ENCODE results near the gene PTGR1. TPM values are rescaled to one million over a fixed set of nuclear protein-coding genes. Genes with fewer than 3 reads are reported as not detected.

PTGR1 gene
- total RNA-seq, 2 donors from 2014 or later: 43.9 to 110 TPM

- H3K9me3 ChIP-seq: no peaks in the 10 kb centered on the region
- H3K4me1 ChIP-seq (replicated peaks): no peaks in the 10 kb centered on the region
- peak within 1 kb of the TSS; percentile 77 to 81 for H3K27ac ChIP-seq
- TF ChIP-seq POLR2A (IDR thresholded peaks at IDR 0.05): peak; percentile 54
- TF ChIP-seq CTCF (IDR thresholded peaks at IDR 0.05): peak in 1 of 4 experiments; percentile 5
- peak; percentile 84 for TF ChIP-seq POLR2AphosphoS5 (IDR thresholded peaks at IDR 0.05)
- DNase-seq (ENCODE audit: low spot score): peak; percentile 72
- H3K4me3 ChIP-seq: peak within 1 kb of the TSS; percentile 78 to 80
- intact Hi-C loops (cut with DNase I): loop anchor here (5.0 kb wide), 1 partner anchor 43 kb away; the partner anchor contains the start of gene ECPAS
- under 1% methylated on average over 66 of the region's 66 CpGs for WGBS
- no peaks in the 10 kb centered on the region for H3K36me3 ChIP-seq
- H3K27me3 ChIP-seq (replicated peaks; ENCODE audit: insufficient read depth): no peaks in the 10 kb centered on the region
Observed at GRCh38 chr9:111525056-111525977, 74.1 kb downstream of the PTGR1 start, which contains the start of gene ZNF483. Gene ZNF483 (plus strand): TSS chr9:111525179. CDS start chr9:111527396, 2,217 bp downstream.

GRCh38 chr9:111524731-111525055 lies 74.8 kb downstream of the PTGR1 start:
- intact Hi-C loops (cut with DNase I): loop anchor here (5.0 kb wide), 1 partner anchor 42 kb away; the partner anchor contains the start of gene ECPAS
- Histone ChIP-seq H3K27ac (peak overlapping the region in 1 of 2 donors; percentile 81), H3K27me3 (replicated peaks; ENCODE audit: insufficient read depth) (no peaks in the 10 kb centered on the region), H3K9me3 (no peaks in the 10 kb centered on the region), H3K36me3 (no peaks in the 10 kb centered on the region), H3K4me1 (replicated peaks) (no peaks in the 10 kb centered on the region), H3K4me3 (peak overlapping the region; percentile 78 to 80)
- TF ChIP-seq POLR2A (IDR thresholded peaks at IDR 0.05) (no peak), POLR2AphosphoS5 (IDR thresholded peaks at IDR 0.05) (no peak), CTCF (IDR thresholded peaks at IDR 0.05) (no peak)
- WGBS: 26% methylated on average over 7 of the region's 7 CpGs
- DNase-seq (ENCODE audit: low spot score): no peak

- Histone ChIP-seq H3K4me1 (replicated peaks) (no peaks in the 10 kb centered on the region), H3K27me3 (replicated peaks; ENCODE audit: insufficient read depth) (no peaks in the 10 kb centered on the region), H3K9me3 (no peaks in the 10 kb centered on the region), H3K27ac (no peak overlapping the region), H3K36me3 (no peaks in the 10 kb centered on the region), H3K4me3 (no peak overlapping the region)
- intact Hi-C loops (cut with DNase I): no loop called here
- DNase-seq (ENCODE audit: low spot score): no peak
- WGBS: 45% methylated on average over 2 of the region's 2 CpGs
- TF ChIP-seq POLR2A (IDR thresholded peaks at IDR 0.05): no peak
- no peak for TF ChIP-seq CTCF (IDR thresholded peaks at IDR 0.05)
- no peak for TF ChIP-seq POLR2AphosphoS5 (IDR thresholded peaks at IDR 0.05)
Observed at GRCh38 chr9:111516061-111516465, 83.4 kb downstream of the PTGR1 start.

GRCh38 chr9:111514967-111515366 lies 84.5 kb downstream of the PTGR1 start:
- H3K4me3 ChIP-seq: no peak overlapping the region
- H3K27ac ChIP-seq: no peak overlapping the region
- no peaks in the 10 kb centered on the region for H3K9me3 ChIP-seq
- H3K27me3 ChIP-seq (replicated peaks; ENCODE audit: insufficient read depth): no peaks in the 10 kb centered on the region
- intact Hi-C loops (cut with DNase I): no loop called here
- no peak for DNase-seq (ENCODE audit: low spot score)
- no peaks in the 10 kb centered on the region for H3K4me1 ChIP-seq (replicated peaks)
- TF ChIP-seq CTCF (IDR thresholded peaks at IDR 0.05) (no peak), POLR2A (IDR thresholded peaks at IDR 0.05) (no peak), POLR2AphosphoS5 (IDR thresholded peaks at IDR 0.05) (no peak)
- no peaks in the 10 kb centered on the region for H3K36me3 ChIP-seq

Other genes starting within 250 kb of the PTGR1 start
- 100 to 1,000 TPM in 1 of 2 donors, 10 to 100 TPM in 1; 87.8 to 103 TPM for gene ECPAS, start 115.3 kb downstream of the PTGR1 start, total RNA-seq
- gene ZNF483, start 74.5 kb downstream of the PTGR1 start, total RNA-seq: 10 to 100 TPM; 12.8 to 30.4 TPM
- gene DNAJC25, start 31.7 kb upstream of the PTGR1 start, total RNA-seq: 10 to 100 TPM; 11.7 to 13.5 TPM
- gene GNG10, start 62.0 kb upstream of the PTGR1 start, total RNA-seq: 10 to 100 TPM; 51.2 to 73.0 TPM
- 10 to 100 TPM in 1 of 2 donors, not detected in 1; 13.6 TPM for gene SHOC1, start 195.3 kb upstream of the PTGR1 start, total RNA-seq